Measurements from ENCODE around the gene MEX3A. TPM values are rescaled to one million over a fixed set of nuclear protein-coding genes. Genes with fewer than 3 reads are reported as not detected.

Gene MEX3A
- total RNA-seq, 2 experiments from 2014 or later, result 0.09 to 0.11 TPM

DNA sequence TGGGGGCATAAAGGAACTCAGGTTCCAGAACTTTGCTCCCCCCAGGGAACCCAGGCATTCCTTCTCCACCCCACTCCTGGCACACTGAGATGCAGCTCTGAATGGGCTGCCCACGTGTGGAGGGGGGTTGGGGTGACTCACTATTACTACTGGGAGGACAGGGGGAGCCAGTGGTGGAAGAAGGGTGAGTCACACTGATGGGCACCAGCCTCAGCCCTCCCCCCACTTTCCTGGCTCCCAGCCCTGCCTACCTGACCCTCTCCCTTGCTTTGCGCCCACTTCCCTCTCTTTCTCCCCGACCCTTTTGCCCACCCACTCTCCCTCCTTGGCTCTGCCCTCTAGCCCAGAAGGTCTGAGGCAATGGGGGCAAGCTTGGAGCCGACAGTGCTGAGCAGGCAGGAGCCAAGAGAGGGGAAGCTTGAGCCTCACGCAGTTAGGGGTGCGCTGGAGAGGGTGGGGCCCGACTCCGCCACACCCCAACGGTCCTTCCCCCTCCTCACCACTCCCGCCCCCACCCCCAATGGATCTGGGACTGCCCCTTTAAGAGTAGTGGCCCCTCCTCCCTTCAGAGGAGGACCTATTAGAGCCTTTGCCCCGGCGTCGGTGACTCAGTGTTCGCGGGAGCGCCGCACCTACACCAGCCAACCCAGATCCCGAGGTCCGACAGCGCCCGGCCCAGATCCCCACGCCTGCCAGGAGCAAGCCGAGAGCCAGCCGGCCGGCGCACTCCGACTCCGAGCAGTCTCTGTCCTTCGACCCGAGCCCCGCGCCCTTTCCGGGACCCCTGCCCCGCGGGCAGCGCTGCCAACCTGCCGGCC lies 32.0 kb upstream of the MEX3A start, which contains the start of gene LMNA:
Gene LMNA (plus strand): TSS at position 611 of the 818 bp plus-strand sequence. CDS start 208 bp downstream, outside the sequence.
- POLR2A ChIA-PET, result interaction anchor here (1.0 to 2.5 kb wide), 4 partner anchors 12 to 79 kb away, joined by 3 to 9 read pairs (median 6); partner anchors contain the start of gene SLC25A44
- H3K36me3 Mint-ChIP-seq, result no peaks in the 10 kb centered on the region
- H3K4me1 Mint-ChIP-seq, result peaks cover 11% of the 10 kb centered on the region
- no peaks in the 10 kb centered on the region for H3K9me3 Mint-ChIP-seq
- no peak within 1 kb of the TSS for H3K27ac Mint-ChIP-seq
- DNase-seq (no peak), ATAC-seq (ENCODE audit: low read depth) (peak; percentile 79)
- H3K27me3 Mint-ChIP-seq, result peaks cover 81% of the 10 kb centered on the region
- H3K4me3 Mint-ChIP-seq, result peak within 1 kb of the TSS; percentile 83

DNA sequence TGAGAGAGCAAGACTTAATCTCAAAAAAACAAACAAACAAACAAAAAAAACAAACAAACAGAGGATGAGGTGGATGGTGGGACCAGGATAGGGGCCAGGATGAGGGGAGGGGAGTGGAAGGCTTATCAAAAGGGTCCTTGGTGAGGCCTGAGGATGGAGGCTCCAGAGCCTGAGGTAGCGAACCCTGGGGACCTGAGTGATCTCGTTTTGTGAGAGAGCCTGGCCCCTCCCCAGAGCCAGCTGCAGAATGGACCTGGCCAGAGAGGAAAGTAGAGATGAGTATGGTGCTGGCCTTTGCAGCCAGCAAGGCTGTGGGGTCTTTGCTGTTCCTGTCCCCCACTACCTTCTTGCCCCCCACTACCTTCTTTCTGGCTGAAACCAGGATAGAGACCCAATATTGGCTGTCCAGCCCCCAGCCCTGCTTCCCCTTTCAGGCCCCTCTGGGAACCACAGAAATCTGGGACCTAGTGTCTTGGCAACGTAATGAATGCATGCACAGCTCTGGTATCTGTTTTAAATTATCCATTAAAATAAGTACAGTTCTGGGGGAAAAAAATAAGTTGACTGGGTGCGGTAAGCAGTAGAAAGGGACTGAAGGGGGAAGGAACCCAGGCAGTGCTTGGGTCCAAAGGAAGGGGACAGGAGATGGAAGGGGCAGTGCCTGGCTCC lies 31.2 kb upstream of the MEX3A start:
- POLR2A ChIA-PET, result interaction anchor here (2.5 kb wide), 1 partner anchor 14 kb away, joined by 9 read pairs; no protein-coding TSS in a partner anchor
- ATAC-seq (ENCODE audit: low read depth), result no peak
- no peak overlapping the region for H3K27ac Mint-ChIP-seq

GRCh38 chr1:156112276-156113137 lies 30.2 kb upstream of the MEX3A start:
- no peaks in the 10 kb centered on the region for H3K9me3 Mint-ChIP-seq
- no peak for DNase-seq
- ATAC-seq (ENCODE audit: low read depth), result no peak
- peaks cover 80% of the 10 kb centered on the region for H3K27me3 Mint-ChIP-seq
- POLR2A ChIA-PET, result no interaction called here
- peaks cover 11% of the 10 kb centered on the region for H3K4me1 Mint-ChIP-seq
- H3K4me3 Mint-ChIP-seq, result no peak overlapping the region
- no peaks in the 10 kb centered on the region for H3K36me3 Mint-ChIP-seq
- no peak overlapping the region for H3K27ac Mint-ChIP-seq

More for the DNA sequence above, 31.2 kb upstream of the MEX3A start:
- H3K4me1 Mint-ChIP-seq, result peaks cover 11% of the 10 kb centered on the region
- H3K4me3 Mint-ChIP-seq, result no peak overlapping the region
- no peak for DNase-seq
- H3K36me3 Mint-ChIP-seq, result no peaks in the 10 kb centered on the region
- H3K9me3 Mint-ChIP-seq, result no peaks in the 10 kb centered on the region
- H3K27me3 Mint-ChIP-seq, result peaks cover 80% of the 10 kb centered on the region

- Mint-ChIP-seq H3K27ac (no peak overlapping the region), H3K27me3 (peaks cover 80% of the 10 kb centered on the region), H3K36me3 (no peaks in the 10 kb centered on the region), H3K4me1 (peaks cover 14% of the 10 kb centered on the region), H3K4me3 (no peak overlapping the region), H3K9me3 (no peaks in the 10 kb centered on the region)
- POLR2A ChIA-PET, result no interaction called here
- DNase-seq (no peak), ATAC-seq (ENCODE audit: low read depth) (no peak)
Observed at GRCh38 chr1:156111355-156111962, 29.2 kb upstream of the MEX3A start.

DNA sequence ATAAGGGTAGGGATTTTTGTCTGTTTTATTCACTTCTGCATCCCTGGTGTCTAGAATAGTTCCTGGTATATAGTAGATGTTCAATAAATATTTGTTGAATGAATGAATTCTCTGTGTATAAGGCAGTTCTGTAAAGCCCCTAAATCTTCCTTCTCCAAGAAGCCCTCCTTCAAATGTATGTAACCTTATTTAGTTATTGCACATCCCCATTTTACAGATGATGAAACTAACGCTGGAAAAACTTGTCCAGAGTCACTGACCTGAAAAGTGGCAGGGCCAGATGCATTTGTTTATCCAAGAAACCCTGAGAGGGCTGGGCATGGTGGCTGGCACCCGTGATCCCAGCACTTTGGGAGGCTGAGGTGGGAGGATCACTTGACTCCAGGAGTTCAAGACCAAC lies 28.0 kb upstream of the MEX3A start:
- Mint-ChIP-seq H3K27ac (no peak overlapping the region), H3K4me3 (no peak overlapping the region), H3K27me3 (peaks cover 71% of the 10 kb centered on the region), H3K4me1 (peaks cover 7% of the 10 kb centered on the region), H3K36me3 (no peaks in the 10 kb centered on the region), H3K9me3 (no peaks in the 10 kb centered on the region)
- no peak for ATAC-seq (ENCODE audit: low read depth)
- POLR2A ChIA-PET, result no interaction called here
- DNase-seq, result no peak

DNA sequence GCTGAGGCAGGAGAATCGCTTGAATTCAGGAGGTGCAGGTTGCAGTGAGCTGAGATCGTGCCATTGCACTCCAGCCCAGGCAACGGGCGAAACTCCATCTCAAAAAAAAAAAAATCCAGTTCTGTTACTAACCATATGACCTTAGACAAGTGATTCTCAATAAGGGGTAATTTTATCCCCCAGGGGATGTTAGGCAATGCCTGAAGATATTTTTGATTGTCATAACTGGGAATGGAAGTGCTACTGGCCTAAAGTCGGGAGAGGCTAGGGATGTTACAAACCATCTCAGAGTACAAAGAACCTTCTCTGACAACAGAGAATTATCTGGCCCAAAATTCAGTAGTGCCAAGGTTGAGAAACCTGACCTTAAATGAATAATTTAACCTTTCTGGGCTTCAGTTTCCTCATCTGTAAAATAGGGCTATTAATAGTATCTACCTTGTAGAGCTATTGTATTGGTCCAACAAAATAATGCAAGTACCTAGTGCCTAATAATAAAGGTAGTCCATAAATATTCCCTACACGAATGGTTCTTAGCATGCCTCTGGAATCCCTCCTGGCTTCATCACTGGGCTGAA lies 26.5 kb upstream of the MEX3A start:
- Mint-ChIP-seq H3K9me3 (no peaks in the 10 kb centered on the region), H3K4me1 (peaks cover 10% of the 10 kb centered on the region), H3K27ac (no peak overlapping the region), H3K4me3 (no peak overlapping the region), H3K27me3 (peaks cover 62% of the 10 kb centered on the region), H3K36me3 (no peaks in the 10 kb centered on the region)
- POLR2A ChIA-PET, result interaction anchor here (1.4 kb wide), 1 partner anchor 18 kb away, joined by 3 read pairs; no protein-coding TSS in a partner anchor
- no peak for DNase-seq
- no peak for ATAC-seq (ENCODE audit: low read depth)

DNA sequence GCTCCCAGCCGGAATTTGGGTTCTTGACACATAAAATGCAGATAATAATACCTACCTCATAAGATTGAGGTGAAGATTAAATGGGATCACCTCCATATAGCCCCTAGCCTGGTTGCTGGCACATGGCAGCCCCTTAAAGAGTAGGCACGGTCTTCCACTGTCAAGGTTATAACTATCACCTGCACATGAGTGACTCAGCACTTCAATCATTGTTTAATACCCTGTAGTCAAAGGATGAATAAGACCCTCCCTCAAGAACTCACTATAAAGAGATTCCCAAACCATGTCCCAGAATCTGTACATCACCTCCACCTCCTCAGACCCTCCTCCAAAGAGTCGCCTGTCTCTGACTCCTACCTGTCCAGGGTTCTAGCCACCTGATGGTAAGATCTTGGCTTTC lies 25.8 kb upstream of the MEX3A start:
- no peak for ATAC-seq (ENCODE audit: low read depth)
- Mint-ChIP-seq H3K4me1 (peaks cover 10% of the 10 kb centered on the region), H3K27ac (no peak overlapping the region), H3K27me3 (peaks cover 58% of the 10 kb centered on the region), H3K9me3 (no peaks in the 10 kb centered on the region), H3K36me3 (no peaks in the 10 kb centered on the region), H3K4me3 (no peak overlapping the region)
- DNase-seq, result no peak
- POLR2A ChIA-PET, result interaction anchor here (0.7 kb wide), 1 partner anchor 331 kb away, joined by 5 read pairs; no protein-coding TSS in a partner anchor

- Mint-ChIP-seq H3K27ac (peak overlapping the region; percentile 37), H3K9me3 (no peaks in the 10 kb centered on the region), H3K36me3 (no peaks in the 10 kb centered on the region), H3K4me1 (peaks cover 12% of the 10 kb centered on the region), H3K4me3 (peak overlapping the region; percentile 5), H3K27me3 (peaks cover 55% of the 10 kb centered on the region)
- ATAC-seq (ENCODE audit: low read depth) (no peak), DNase-seq (no peak)
- POLR2A ChIA-PET, result interaction anchor here (1.0 to 1.1 kb wide), 2 partner anchors 12 to 20 kb away, joined by 3 to 4 read pairs; no protein-coding TSS in a partner anchor
Observed at GRCh38 chr1:156106624-156107488, 24.6 kb upstream of the MEX3A start.

DNA sequence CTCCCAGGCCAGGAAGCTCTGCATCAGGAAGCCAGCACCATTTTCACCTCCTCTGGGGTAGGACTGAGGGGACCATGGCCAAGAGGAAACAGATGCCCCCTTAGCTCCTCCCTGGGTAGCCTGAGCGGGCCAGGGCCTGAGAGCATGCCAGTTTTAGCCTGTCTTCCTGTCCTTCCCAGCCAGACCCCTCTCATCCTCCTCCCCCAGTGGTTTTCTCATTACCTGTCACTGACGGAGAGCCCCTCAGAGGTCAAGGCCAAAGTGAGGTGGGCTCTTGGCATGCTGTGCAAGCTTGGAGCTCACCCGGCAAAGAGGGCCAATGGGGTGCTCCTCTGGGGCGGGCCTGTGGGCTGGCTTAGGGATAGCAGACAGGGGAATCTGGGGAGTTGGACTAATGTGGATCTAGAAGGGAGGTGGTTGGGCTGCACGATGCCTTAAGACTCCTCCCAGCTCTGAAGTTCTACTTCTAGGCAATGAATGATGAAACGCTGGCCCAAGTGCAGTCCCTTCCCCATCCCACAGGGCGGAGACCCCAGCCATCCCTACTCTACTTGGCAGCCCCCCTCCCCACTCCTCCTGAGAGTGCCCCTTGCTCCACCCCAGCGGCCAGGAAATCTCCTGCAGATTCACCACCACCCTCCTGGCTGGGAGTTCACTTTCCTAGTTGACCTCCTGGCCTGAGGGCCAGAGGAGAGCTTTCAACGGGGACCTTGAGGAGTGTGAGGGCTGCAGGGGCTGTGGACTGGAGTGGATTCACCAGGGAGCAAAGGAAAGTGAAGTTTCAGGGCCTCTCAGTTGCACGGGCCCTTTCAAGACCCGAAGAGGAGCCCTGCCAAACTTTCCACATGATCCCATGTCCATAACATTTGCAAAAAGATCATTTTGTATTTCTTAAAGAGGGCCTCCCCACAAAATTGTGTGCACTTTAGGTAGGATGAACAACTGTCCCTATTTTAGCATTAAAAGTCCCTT lies 22.9 kb upstream of the MEX3A start:
- Mint-ChIP-seq H3K4me3 (peak overlapping the region; percentile 70), H3K9me3 (no peaks in the 10 kb centered on the region), H3K36me3 (no peaks in the 10 kb centered on the region), H3K27ac (peak overlapping the region; percentile 28), H3K27me3 (peaks cover 57% of the 10 kb centered on the region), H3K4me1 (peaks cover 20% of the 10 kb centered on the region)
- POLR2A ChIA-PET, result interaction anchor here (0.6 to 1.2 kb wide), 3 partner anchors 15 to 89 kb away, joined by 3 read pairs; partner anchors contain the start of gene SLC25A44
- DNase-seq (no peak), ATAC-seq (ENCODE audit: low read depth) (no peak)

- H3K27ac Mint-ChIP-seq, result peak overlapping the region; percentile 51
- no peak for DNase-seq
- peaks cover 51% of the 10 kb centered on the region for H3K27me3 Mint-ChIP-seq
- peaks cover 20% of the 10 kb centered on the region for H3K4me1 Mint-ChIP-seq
- no peak overlapping the region for H3K4me3 Mint-ChIP-seq
- ATAC-seq (ENCODE audit: low read depth), result no peak
- no peaks in the 10 kb centered on the region for H3K36me3 Mint-ChIP-seq
- no peaks in the 10 kb centered on the region for H3K9me3 Mint-ChIP-seq
- POLR2A ChIA-PET, result interaction anchor here (0.6 to 1.0 kb wide), 2 partner anchors 16 to 21 kb away, joined by 3 read pairs; no protein-coding TSS in a partner anchor
Observed at GRCh38 chr1:156104065-156104810, 22.0 kb upstream of the MEX3A start.
